GM12875 (cell line): ENCODE measurements around the gene PARD3B.

Experiments used
- H3K4me3 ChIP-seq: one replicate; pipeline ENCODE4 v1.5.1; 2011; ENCODE audit warnings: low read depth, low read length, control low read depth
- CTCF ChIP-seq: IDR thresholded peaks from 2 replicates; pipeline ENCODE4 v1.5.1; 2011; ENCODE audit warnings: low read depth, mild to moderate bottlenecking, control low read depth, inconsistent platforms, low read length, moderate library complexity, borderline replicate concordance; ENCODE audit not compliant: insufficient read depth

The PARD3B gene

GRCh38 chr2:204585930-204586329 is 40.7 kb downstream of the PARD3B start:
- H3K4me3 ChIP-seq: no peak overlapping the region
- no peak for TF ChIP-seq CTCF

DNA sequence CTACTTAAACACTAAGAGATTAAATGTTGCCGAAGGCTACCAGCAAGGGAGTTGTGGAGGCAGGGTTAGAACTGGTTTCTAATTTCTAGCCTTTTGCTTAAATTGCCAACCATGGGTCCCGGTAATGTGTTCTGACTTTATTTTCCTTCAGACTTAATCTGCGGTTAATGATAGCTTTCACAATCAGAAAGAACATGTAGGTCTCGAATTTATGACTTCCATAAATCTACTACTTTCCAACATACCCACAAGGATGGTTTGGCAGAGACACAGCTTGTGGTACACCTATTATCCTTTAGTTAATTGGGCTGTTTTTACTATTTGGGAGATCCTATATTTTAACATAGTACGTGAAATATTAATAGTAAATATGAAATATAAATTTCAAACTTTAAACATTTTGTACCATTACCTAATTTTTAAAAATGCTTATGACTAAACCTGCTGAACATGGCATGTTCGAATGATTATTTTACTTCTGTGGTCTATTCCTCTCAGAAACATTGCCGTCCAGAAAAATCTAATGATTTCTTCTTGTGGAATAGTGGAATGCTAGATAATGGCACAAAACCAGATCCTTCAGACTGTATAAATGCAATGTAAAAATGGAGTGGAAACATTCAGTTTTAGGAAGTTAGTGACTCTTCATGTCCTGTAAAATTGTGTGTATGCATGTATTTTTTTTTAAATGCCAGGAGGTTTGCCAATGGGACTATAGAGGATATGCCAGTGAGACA is 41.3 kb downstream of the PARD3B start:
- H3K4me3 ChIP-seq: no peak overlapping the region
- TF ChIP-seq CTCF: no peak

GRCh38 chr2:204590063-204590462 is 44.8 kb downstream of the PARD3B start:
- TF ChIP-seq CTCF: no peak
- no peak overlapping the region for H3K4me3 ChIP-seq

GRCh38 chr2:204591225-204591624 is 46.0 kb downstream of the PARD3B start:
- TF ChIP-seq CTCF: no peak
- no peak overlapping the region for H3K4me3 ChIP-seq

GRCh38 chr2:204604061-204604460 is 58.8 kb downstream of the PARD3B start:
- TF ChIP-seq CTCF: no peak
- H3K4me3 ChIP-seq: no peak overlapping the region

GRCh38 chr2:204608237-204608939 is 63.1 kb downstream of the PARD3B start:
- no peak for TF ChIP-seq CTCF
- H3K4me3 ChIP-seq: no peak overlapping the region

GRCh38 chr2:204611017-204611631 is 65.8 kb downstream of the PARD3B start:
- H3K4me3 ChIP-seq: no peak overlapping the region
- TF ChIP-seq CTCF: no peak
